Peyer's patch (tissue), 4 donors: Measurements from ENCODE around the gene CYFIP1.

Experiments
- CTCF ChIP-seq, 6 experiments: fragments of 450-650 bp in 4 of 6; fragments of 200-600 bp in 2 of 6; sonication (generic) in 1 of 6; IDR thresholded peaks; one replicate each; pipeline ENCODE4 v1.5.1; 2017 to 2019; ENCODE audit warnings: antibody characterized with exemption in 6 of 6, mild to moderate bottlenecking in 3 of 6, moderate library complexity in 1 of 6
- POLR2A ChIP-seq, 2 donors: fragments of 450-650 bp; IDR thresholded peaks; one replicate each; pipeline ENCODE4 v1.5.1; 2017; ENCODE audit warnings: antibody characterized with exemption in 2 of 2, mild to moderate bottlenecking in 2 of 2, moderate library complexity in 2 of 2

- TF ChIP-seq CTCF (IDR thresholded peaks at IDR 0.05) = no peak
- no peak for TF ChIP-seq POLR2A (IDR thresholded peaks at IDR 0.05)
These were observed 34.3 kb upstream of the CYFIP1 start for GRCh38 chr15:23014394-23015000.
